Heart left ventricle (tissue), 16 donors: ENCODE measurements around the gene MRPL27. TPM values are rescaled to one million over a fixed set of nuclear protein-coding genes. Genes with fewer than 3 reads are reported as not detected.

Source experiments
- ATAC-seq, 4 donors: fragments of 200-7000 bp; cut with Tn5 transposase; one replicate each; pipeline ENCODE4 v1.9.1; 2020 to 2022; ENCODE audit warnings: moderate library complexity in 4 of 4, mild to moderate bottlenecking in 3 of 4, moderate number of reproducible peaks in 1 of 4
- DNase-seq, 5 donors: peaks; one replicate each; pipeline ENCODE4 v3.0.0-alpha.2; 2020
- H3K27ac ChIP-seq, 12 donors: fragments of 200-600 bp; sonication (generic) in 4 of 12; one replicate each; pipeline versions ENCODE4 v1.5.0 to v1.8.0; 2016 to 2022; ENCODE audit warnings: mild to moderate bottlenecking in 2 of 12
- H3K27me3 ChIP-seq, 9 donors: fragments of 200-600 bp; sonication (generic) in 2 of 9; one replicate each; pipeline versions ENCODE4 v1.5.1 to v1.8.0; 2016 to 2022; ENCODE audit warnings: mild to moderate bottlenecking in 3 of 9
- H3K36me3 ChIP-seq, 9 donors: fragments of 200-600 bp; sonication (generic) in 2 of 9; one replicate each; pipeline versions ENCODE4 v1.5.0 to v1.8.0; 2018 to 2022; ENCODE audit warnings: mild to moderate bottlenecking in 2 of 9
- H3K4me1 ChIP-seq, 12 donors: fragments of 200-600 bp; sonication (generic) in 4 of 12; one replicate each; pipeline versions ENCODE4 v1.5.0 to v1.8.0; 2016 to 2022; ENCODE audit warnings: mild to moderate bottlenecking in 3 of 12
- H3K4me3 ChIP-seq, 12 donors: fragments of 200-600 bp; sonication (generic) in 4 of 12; one replicate each; pipeline versions ENCODE4 v1.5.0 to v1.8.0; 2017 to 2022; ENCODE audit warnings: mild to moderate bottlenecking in 9 of 12, moderate library complexity in 4 of 12
- H3K9me3 ChIP-seq, 12 donors: fragments of 200-600 bp; sonication (generic) in 4 of 12; one replicate each; pipeline versions ENCODE4 v1.5.0 to v1.8.0; 2016 to 2022; ENCODE audit warnings: mild to moderate bottlenecking in 1 of 12
- POLR2A ChIP-seq, 2 donors: fragments of 450-650 bp; IDR thresholded peaks; one replicate each; pipeline ENCODE4 v1.6.1; 2017; ENCODE audit warnings: antibody characterized with exemption in 2 of 2, mild to moderate bottlenecking in 2 of 2, moderate library complexity in 2 of 2
- WGBS, 4 donors: extraction: QIAGEN DNeasy Blood & Tissue Kit in 2 of 4; methylation state at CpG; one replicate each; pipeline versions ENCODE4 v1.1.5 to v1.1.7; 2013 to 2018; 5-methylcytosine and 5-hydroxymethylcytosine counted together
- intact Hi-C, 10 donors: fragments of 100-400 bp; cut with DNase I; formaldehyde crosslinking; loops; one replicate each; pipeline versions ENCODE4 v1.11.1 to v1.14.2; 2022
- polyA plus RNA-seq, 2 donors: library from polyadenylated mRNA; stranded (reverse); fragments of 200-250 nt; gene quantifications; one replicate each; pipeline ENCODE4 v1.2.3, GENCODE V29; 2013
- total RNA-seq, 9 donors: library from RNA; depleted of rRNA in 2 of 9; stranded (reverse); fragments of >200 nt in 2 of 9; fragmentation: NEBNext Ultra II Directional in 3 of 9; extraction: Animal tissue kit (Norgen Biotek cat#: 25700) in 3 of 9; gene quantifications; one replicate each; pipeline versions ENCODE4 v1.1.0 to v1.2.4, GENCODE V29; 2016 to 2023
- TF ChIP-seq, protein P1 (sequence below), 12 donors: fragments of 200-600 bp; sonication (generic) in 4 of 12; IDR thresholded peaks; one replicate each; pipeline versions ENCODE4 v1.5.0 to v1.8.0; 2018 to 2022; ENCODE audit warnings: antibody characterized with exemption in 12 of 12, mild to moderate bottlenecking in 5 of 12
- donor health status: ischemic (EF 13 %, LVEDD 7.1; RV severe dilation, severe dysfunction).
- donor health status: healthy with polysubstance abuse.
- donor health status: DM: no; HTN: yes; CAD: no.
- donor health status: DM: no; HTN: no; CAD: no.
- donor health status: ischemic (EF 25% LVEDD 6.9; RV normal size, moderate dysfunction).
- donor health status: ischemic (EF 25% LVEDD 5.7; RV mildly dilated, moderate dysfunction).
- donor health status: healthy.
- donor health status: DM: yes; HTN: yes; CAD: no.
- donor health status: ischemic (EF 35%, LVEDD 5.7; RV mildly dilated, moderate dysfunction).
- donor health status: nonischemic (EF 11% LVEDD 7.7; RV severe dilation, severe dysfunction).
- donor health status: DM: yes; HTN: yes; CAD: no.
- donor health status: PGD.
- donor health status: ischemic (EF 29% LVEDD 5.4; RV normal size, mild dysfunction).
- donor health status: nonischemic (EF 23%, LVEDD 6.1; RV moderate dilation, normal function).

The MRPL27 gene
- total and polyA plus RNA-seq, 11 donors, result 52.9 to 243 (median 74.5) TPM

DNA sequence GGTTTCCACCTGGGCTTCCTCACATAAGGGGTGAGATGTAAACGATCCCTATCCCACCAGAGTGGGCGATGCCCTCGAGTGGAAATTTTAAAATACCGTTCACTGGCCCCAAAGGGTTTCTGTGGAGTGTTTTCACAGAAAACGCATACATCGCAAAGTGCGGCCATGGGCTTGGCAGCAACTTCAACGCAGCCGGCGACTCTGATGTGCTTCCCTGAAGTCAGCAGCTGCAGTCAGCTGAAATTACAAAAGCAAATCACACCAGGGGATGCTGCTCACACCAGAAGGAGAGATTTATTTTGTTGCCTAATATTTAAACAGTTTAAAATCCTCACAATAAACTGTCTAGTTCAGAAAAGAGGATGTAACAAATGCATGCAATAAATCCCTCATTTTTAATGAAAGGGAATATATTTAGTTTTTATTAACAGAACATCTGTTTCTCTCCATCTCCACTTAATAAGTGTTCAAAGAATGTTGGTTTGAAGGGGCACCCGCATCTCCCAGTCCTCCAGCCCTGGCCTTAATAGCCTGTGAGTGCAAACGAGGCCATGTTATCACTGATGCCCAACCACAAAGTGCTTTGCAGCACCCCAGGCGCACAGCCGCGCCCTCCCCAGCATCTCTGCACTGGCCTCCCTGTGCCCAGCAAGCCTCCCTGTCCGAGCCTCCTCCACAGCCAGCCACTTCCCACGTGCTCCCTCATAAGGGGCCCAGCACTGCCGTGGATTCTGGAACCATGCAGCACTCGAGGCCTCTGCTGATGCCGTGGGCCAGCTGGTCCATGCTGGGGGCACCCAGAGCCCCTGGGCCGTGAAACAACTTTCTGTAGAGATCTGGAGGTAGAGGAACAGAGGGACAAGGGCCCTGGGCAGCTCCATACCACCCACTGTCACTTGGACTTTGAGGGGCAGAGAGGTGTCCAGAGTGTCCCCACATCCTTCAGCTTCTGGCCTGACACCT is 44.3 kb downstream of the MRPL27 start:
- Histone ChIP-seq H3K27me3 (no peaks in the 10 kb centered on the region), H3K9me3 (no peaks in the 10 kb centered on the region), H3K4me3 (no peak overlapping the region), H3K4me1 (peaks cover 0 to 4% (median 0%) of the 10 kb centered on the region in 12 donors), H3K27ac (no peak overlapping the region), H3K36me3 (no peaks in the 10 kb centered on the region)
- TF ChIP-seq, protein P1, sequence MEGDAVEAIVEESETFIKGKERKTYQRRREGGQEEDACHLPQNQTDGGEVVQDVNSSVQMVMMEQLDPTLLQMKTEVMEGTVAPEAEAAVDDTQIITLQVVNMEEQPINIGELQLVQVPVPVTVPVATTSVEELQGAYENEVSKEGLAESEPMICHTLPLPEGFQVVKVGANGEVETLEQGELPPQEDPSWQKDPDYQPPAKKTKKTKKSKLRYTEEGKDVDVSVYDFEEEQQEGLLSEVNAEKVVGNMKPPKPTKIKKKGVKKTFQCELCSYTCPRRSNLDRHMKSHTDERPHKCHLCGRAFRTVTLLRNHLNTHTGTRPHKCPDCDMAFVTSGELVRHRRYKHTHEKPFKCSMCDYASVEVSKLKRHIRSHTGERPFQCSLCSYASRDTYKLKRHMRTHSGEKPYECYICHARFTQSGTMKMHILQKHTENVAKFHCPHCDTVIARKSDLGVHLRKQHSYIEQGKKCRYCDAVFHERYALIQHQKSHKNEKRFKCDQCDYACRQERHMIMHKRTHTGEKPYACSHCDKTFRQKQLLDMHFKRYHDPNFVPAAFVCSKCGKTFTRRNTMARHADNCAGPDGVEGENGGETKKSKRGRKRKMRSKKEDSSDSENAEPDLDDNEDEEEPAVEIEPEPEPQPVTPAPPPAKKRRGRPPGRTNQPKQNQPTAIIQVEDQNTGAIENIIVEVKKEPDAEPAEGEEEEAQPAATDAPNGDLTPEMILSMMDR (IDR thresholded peaks at IDR 0.05), result no peak
- no peak for TF ChIP-seq POLR2A (IDR thresholded peaks at IDR 0.05)
- intact Hi-C loops, result no loop called here
- WGBS, 4 donors, result 74 to 80% (median 78%) methylated on average over 20 to 21 of the region's 21 CpGs
- ATAC-seq (no peak), DNase-seq (no peak)

DNA sequence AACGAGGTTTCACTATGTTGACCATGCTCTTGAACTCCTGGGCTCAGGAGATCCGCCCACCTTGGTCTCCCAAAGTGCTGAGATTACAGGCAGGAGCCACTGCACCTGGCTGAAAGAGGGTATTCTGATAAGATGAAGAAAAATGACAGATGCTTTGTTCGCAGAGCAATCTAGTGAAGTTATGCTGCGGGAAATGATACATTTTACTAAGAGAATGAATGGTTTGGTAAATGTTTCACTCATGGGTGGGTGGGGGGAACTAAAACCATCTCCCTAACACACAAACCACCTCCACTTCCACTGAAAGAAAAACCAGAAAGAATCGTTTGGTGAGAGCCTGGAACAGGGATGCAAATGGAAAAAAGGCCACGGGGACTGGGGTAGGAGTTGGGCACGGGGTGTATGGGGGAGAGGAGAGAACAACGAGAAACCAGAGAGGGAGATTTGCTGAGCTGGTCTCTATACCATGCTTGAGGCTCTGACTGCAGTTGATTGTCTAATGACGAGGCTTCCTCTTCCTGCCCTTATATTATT is 46.1 kb downstream of the MRPL27 start:
- H3K4me3 ChIP-seq, result no peak overlapping the region
- intact Hi-C loops, result no loop called here
- no peak for DNase-seq
- TF ChIP-seq, protein P1 (IDR thresholded peaks at IDR 0.05), result no peak
- no peak for TF ChIP-seq POLR2A (IDR thresholded peaks at IDR 0.05)
- H3K27me3 ChIP-seq, result no peaks in the 10 kb centered on the region
- ATAC-seq, result no peak
- H3K4me1 ChIP-seq, result no peaks in the 10 kb centered on the region
- 72 to 81% (median 73%) methylated on average over 9 of the region's 9 CpGs for WGBS, 4 donors
- no peaks in the 10 kb centered on the region for H3K9me3 ChIP-seq
- no peaks in the 10 kb centered on the region for H3K36me3 ChIP-seq
- no peak overlapping the region for H3K27ac ChIP-seq

DNA sequence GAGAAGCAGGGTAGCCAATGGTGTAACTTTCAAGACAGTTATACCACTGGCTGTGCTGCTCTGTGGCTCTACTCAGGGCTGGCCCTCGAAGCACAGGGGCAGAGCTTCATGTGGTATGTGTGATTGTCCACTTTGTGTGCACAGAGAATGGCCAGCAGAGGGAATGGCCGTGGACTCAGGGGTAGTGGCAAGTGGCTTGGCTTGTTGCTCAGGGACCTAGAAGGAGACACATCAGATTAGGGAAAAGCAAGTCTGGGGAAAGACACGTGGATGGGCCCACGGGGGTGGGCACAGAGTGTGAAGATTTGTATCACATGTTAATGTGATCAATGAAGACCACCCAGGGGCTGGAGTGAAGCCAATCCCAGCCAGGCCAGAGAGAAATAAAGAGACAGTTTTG is 47.1 kb downstream of the MRPL27 start:
- Histone ChIP-seq H3K9me3 (no peaks in the 10 kb centered on the region), H3K27ac (no peak overlapping the region), H3K27me3 (no peaks in the 10 kb centered on the region), H3K4me3 (no peak overlapping the region), H3K4me1 (no peaks in the 10 kb centered on the region), H3K36me3 (no peaks in the 10 kb centered on the region)
- WGBS, 4 donors, result 57 to 69% (median 62%) methylated on average over 4 of the region's 4 CpGs
- no peak for DNase-seq
- no peak for ATAC-seq
- TF ChIP-seq POLR2A (IDR thresholded peaks at IDR 0.05), result no peak
- TF ChIP-seq, protein P1 (IDR thresholded peaks at IDR 0.05), result no peak
- intact Hi-C loops, result no loop called here

DNA sequence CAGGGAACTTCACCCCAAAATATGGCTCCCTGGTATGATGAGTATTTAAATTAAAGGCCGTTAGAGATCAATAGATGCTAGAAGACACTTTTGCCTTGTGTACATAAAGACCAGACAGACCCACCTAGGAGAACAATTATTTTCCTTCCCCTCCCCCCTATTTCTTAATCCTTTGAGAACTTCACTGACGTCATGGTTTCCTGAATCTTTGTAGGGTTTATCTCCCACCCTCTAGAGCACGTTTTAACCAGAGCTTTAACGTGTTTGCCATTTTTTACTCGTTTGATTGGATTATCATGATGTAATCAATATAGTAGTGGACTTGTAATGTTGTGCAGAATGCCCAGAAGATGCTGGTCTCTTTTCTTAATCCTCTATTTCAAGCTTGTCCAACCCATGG is 49.9 kb downstream of the MRPL27 start:
- H3K4me3 ChIP-seq, result no peak overlapping the region
- 55 to 68% (median 56%) methylated on average over 5 of the region's 5 CpGs for WGBS, 4 donors
- no peaks in the 10 kb centered on the region for H3K9me3 ChIP-seq
- intact Hi-C loops, result no loop called here
- no peaks in the 10 kb centered on the region for H3K36me3 ChIP-seq
- TF ChIP-seq, protein P1 (IDR thresholded peaks at IDR 0.05), result no peak
- TF ChIP-seq POLR2A (IDR thresholded peaks at IDR 0.05), result no peak
- no peak overlapping the region for H3K27ac ChIP-seq
- H3K27me3 ChIP-seq, result no peaks in the 10 kb centered on the region
- DNase-seq (no peak), ATAC-seq (no peak)
- H3K4me1 ChIP-seq, result no peaks in the 10 kb centered on the region
